ENCODE measurements around the gene HSD17B8. TPM values are rescaled to one million over a fixed set of nuclear protein-coding genes. Genes with fewer than 3 reads are reported as not detected.

Gene HSD17B8
- polyA plus RNA-seq, 6 donors from 2014 or later = 13.8 to 24.1 (median 21.6) TPM

DNA sequence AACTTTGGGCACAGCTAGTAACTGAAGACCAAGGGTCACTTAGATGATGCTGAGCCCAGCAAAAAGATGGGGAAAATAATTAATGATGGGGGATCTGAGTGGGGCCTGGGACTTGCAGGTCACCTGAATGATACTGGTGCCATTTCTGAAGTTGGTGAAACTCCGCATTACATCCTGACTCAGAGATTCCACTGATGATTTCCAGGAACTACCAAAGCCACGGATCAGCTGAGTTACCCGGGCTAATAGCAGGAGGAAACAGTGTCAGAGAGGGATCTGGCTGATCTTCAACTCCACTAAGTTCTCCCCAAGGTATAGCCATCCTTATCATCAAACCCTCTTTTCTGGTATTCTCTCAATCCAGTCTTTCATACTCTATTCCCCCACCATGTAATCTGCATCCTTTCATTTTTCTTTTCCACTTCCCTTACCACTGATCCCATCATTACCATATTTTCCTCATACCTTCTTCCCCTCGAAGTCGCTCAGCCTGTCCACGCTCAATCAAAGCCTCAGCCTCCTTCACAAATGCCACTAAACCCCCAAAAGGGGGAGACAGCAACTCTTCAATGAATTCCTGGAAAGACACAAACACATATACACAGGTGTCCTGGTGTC is 47.0 kb downstream of the HSD17B8 start:
- Mint-ChIP-seq H3K27ac (peak overlapping the region in 1 of 6 donors; percentile 74), H3K4me3 (peak overlapping the region in 3 of 8 donors; percentile 35 to 71 (median 66)), H3K36me3 (peaks cover 5 to 7% of the 10 kb centered on the region in 2 donors), H3K4me1 (peaks cover 20 to 40% (median 38%) of the 10 kb centered on the region in 3 donors), H3K9me3 (no peaks in the 10 kb centered on the region), H3K27me3 (peaks cover 0 to 3% (median 0%) of the 10 kb centered on the region in 3 donors)
- ATAC-seq (ENCODE audit: low read depth in 2 of 2) (no peak), DNase-seq (no peak)

DNA sequence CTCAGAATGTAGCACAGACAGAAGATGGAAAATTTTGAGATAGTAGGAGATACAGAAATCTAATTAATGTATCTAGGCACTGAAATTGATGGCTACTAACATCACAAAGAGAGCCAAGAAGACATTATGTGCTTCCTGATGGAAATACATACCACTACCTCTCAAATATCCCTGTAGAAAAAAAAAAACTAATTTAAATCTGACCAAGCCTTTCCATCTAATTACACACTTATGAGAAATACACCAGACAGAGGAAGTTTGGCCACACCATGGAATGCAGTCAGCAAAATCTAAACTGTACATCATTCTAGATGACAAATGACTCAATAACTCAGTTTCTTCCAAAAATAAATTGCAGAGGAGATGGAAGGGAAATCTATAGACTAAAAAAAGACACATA is 48.3 kb downstream of the HSD17B8 start:
- peaks cover 20 to 40% (median 37%) of the 10 kb centered on the region in 3 donors for H3K4me1 Mint-ChIP-seq
- peaks cover 5 to 7% of the 10 kb centered on the region in 2 donors for H3K36me3 Mint-ChIP-seq
- H3K27ac Mint-ChIP-seq = peak overlapping the region in 1 of 6 donors; percentile 71
- DNase-seq (no peak), ATAC-seq (ENCODE audit: low read depth in 2 of 2) (no peak)
- no peak overlapping the region for H3K4me3 Mint-ChIP-seq
- H3K27me3 Mint-ChIP-seq = no peaks in the 10 kb centered on the region
- H3K9me3 Mint-ChIP-seq = no peaks in the 10 kb centered on the region

DNA sequence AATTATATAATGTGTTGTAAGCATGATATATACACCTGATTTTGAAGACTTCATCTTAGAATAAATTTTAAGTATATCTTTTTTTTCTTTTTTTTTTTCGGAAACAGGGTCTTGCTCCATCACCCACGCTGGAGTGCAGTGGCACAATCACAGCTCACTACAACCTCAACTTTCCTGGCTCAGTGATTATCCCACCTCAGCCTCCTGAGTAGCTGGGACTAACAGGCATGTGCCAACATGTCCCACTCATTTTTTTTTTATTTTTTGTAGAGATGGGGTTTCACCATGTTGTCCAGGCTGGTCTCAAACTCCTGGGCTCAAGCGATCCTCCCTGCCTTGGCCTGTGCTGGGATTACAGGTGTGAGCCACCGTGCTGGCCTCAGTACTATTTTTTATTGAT is 50.1 kb downstream of the HSD17B8 start:
- Mint-ChIP-seq H3K9me3 (no peaks in the 10 kb centered on the region), H3K27ac (no peak overlapping the region), H3K36me3 (peaks cover 5 to 7% of the 10 kb centered on the region in 2 donors), H3K27me3 (no peaks in the 10 kb centered on the region), H3K4me1 (peaks cover 13 to 21% (median 19%) of the 10 kb centered on the region in 3 donors), H3K4me3 (no peak overlapping the region)
- ATAC-seq (ENCODE audit: low read depth in 2 of 2) = no peak
- DNase-seq = no peak

Other genes with a start within 250 kb of the HSD17B8 start
- 100 to 1,000 TPM in 1 of 6 donors, 10 to 100 TPM in 5; 26.9 to 148 (median 48.5) TPM for gene BRD2, start 236.1 kb upstream of the HSD17B8 start, polyA plus RNA-seq (ENCODE audit: low read depth in 6 of 6)
- 100 to 1,000 TPM; 219 to 598 (median 388) TPM for gene HLA-DOA, start 195.1 kb upstream of the HSD17B8 start, polyA plus RNA-seq (ENCODE audit: low read depth in 6 of 6)
- gene HLA-DPA1, start 131.0 kb upstream of the HSD17B8 start, polyA plus RNA-seq (ENCODE audit: low read depth in 6 of 6) = 1,000 to 10,000 TPM; 2,534 to 3,526 (median 2,823) TPM
- 1,000 to 10,000 TPM; 1,951 to 3,267 (median 2,600) TPM for gene HLA-DPB1, start 128.7 kb upstream of the HSD17B8 start, polyA plus RNA-seq (ENCODE audit: low read depth in 6 of 6)
- gene COL11A2, start 12.2 kb upstream of the HSD17B8 start, polyA plus RNA-seq (ENCODE audit: low read depth in 6 of 6) = under 1 TPM in 2 of 6 donors, not detected in 4; 0.09 to 0.30 TPM
- gene RXRB, start 4.0 kb upstream of the HSD17B8 start, polyA plus RNA-seq (ENCODE audit: low read depth in 6 of 6) = 10 to 100 TPM in 1 of 6 donors, 1 to 10 TPM in 5; 2.2 to 10.8 (median 7.4) TPM
- 10 to 100 TPM; 15.6 to 26.0 (median 17.6) TPM for gene SLC39A7, start 3.8 kb upstream of the HSD17B8 start, polyA plus RNA-seq (ENCODE audit: low read depth in 6 of 6)
- gene RING1, start 3.8 kb downstream of the HSD17B8 start, polyA plus RNA-seq (ENCODE audit: low read depth in 6 of 6) = 10 to 100 TPM in 1 of 6 donors, 1 to 10 TPM in 5; 2.8 to 12.1 (median 7.4) TPM
- gene VPS52, start 67.2 kb downstream of the HSD17B8 start, polyA plus RNA-seq (ENCODE audit: low read depth in 6 of 6) = 10 to 100 TPM in 5 of 6 donors, 1 to 10 TPM in 1; 5.3 to 18.9 (median 14.4) TPM
- gene RPS18, start 67.4 kb downstream of the HSD17B8 start, polyA plus RNA-seq (ENCODE audit: low read depth in 6 of 6) = over 10,000 TPM in 1 of 6 donors, 1,000 to 10,000 TPM in 5; 6,561 to 10,092 (median 8,290) TPM
- gene B3GALT4, start 72.5 kb downstream of the HSD17B8 start, polyA plus RNA-seq (ENCODE audit: low read depth in 6 of 6) = 10 to 100 TPM; 18.3 to 31.6 (median 22.2) TPM
- gene WDR46, start 84.6 kb downstream of the HSD17B8 start, polyA plus RNA-seq (ENCODE audit: low read depth in 6 of 6) = 10 to 100 TPM; 50.5 to 78.0 (median 59.3) TPM
- gene PFDN6, start 84.9 kb downstream of the HSD17B8 start, polyA plus RNA-seq (ENCODE audit: low read depth in 6 of 6) = 10 to 100 TPM; 29.4 to 47.8 (median 41.3) TPM
- gene RGL2, start 94.3 kb downstream of the HSD17B8 start, polyA plus RNA-seq (ENCODE audit: low read depth in 6 of 6) = 10 to 100 TPM; 15.5 to 39.0 (median 17.2) TPM
- 100 to 1,000 TPM; 450 to 564 (median 508) TPM for gene TAPBP, start 109.4 kb downstream of the HSD17B8 start, polyA plus RNA-seq (ENCODE audit: low read depth in 6 of 6)
- 10 to 100 TPM; 19.2 to 29.9 (median 23.8) TPM for gene ZBTB22, start 113.1 kb downstream of the HSD17B8 start, polyA plus RNA-seq (ENCODE audit: low read depth in 6 of 6)
- 100 to 1,000 TPM in 3 of 6 donors, 10 to 100 TPM in 3; 61.4 to 140 (median 102) TPM for gene DAXX, start 118.3 kb downstream of the HSD17B8 start, polyA plus RNA-seq (ENCODE audit: low read depth in 6 of 6)
- gene KIFC1, start 187.2 kb downstream of the HSD17B8 start, polyA plus RNA-seq (ENCODE audit: low read depth in 6 of 6) = under 1 TPM in 3 of 6 donors, not detected in 3; 0.36 to 0.45 (median 0.36) TPM
- gene PHF1, start 206.4 kb downstream of the HSD17B8 start, polyA plus RNA-seq (ENCODE audit: low read depth in 6 of 6) = 10 to 100 TPM; 48.9 to 82.3 (median 55.5) TPM
- gene CUTA, start 213.5 kb downstream of the HSD17B8 start, polyA plus RNA-seq (ENCODE audit: low read depth in 6 of 6) = 100 to 1,000 TPM; 237 to 281 (median 263) TPM
- 1 to 10 TPM in 1 of 6 donors, under 1 TPM in 4, not detected in 1; 0.25 to 1.9 (median 0.48) TPM for gene SYNGAP1, start 215.4 kb downstream of the HSD17B8 start, polyA plus RNA-seq (ENCODE audit: low read depth in 6 of 6)
- 1 to 10 TPM; 4.8 to 9.7 (median 7.0) TPM for gene ZBTB9, start 249.9 kb downstream of the HSD17B8 start, polyA plus RNA-seq (ENCODE audit: low read depth in 6 of 6)